ENCODE results near the gene EPS8.
"Not testable (repeated sequence)": the region's sequence is repeated elsewhere in the genome, so short reads cannot be mapped to it uniquely, and the experiment has no call there.

EPS8 gene

GRCh38 chr12:15646581-15646980 is 142.6 kb downstream of the EPS8 start:
- no peak for DNase-seq (ENCODE audit: low spot score)

- DNase-seq (ENCODE audit: low spot score), result no peak
Observed at GRCh38 chr12:15644700-15645099, 144.5 kb downstream of the EPS8 start.

GRCh38 chr12:15638231-15638630 is 151.0 kb downstream of the EPS8 start:
- no peak for DNase-seq (ENCODE audit: low spot score)

- no peak for DNase-seq (ENCODE audit: low spot score)
Observed at GRCh38 chr12:15636060-15636890, 152.9 kb downstream of the EPS8 start.

GRCh38 chr12:15634010-15634683 is 155.0 kb downstream of the EPS8 start:
- DNase-seq (ENCODE audit: low spot score), result no peak

GRCh38 chr12:15633201-15633600 is 156.0 kb downstream of the EPS8 start:
- no peak for DNase-seq (ENCODE audit: low spot score)

- no peak for DNase-seq (ENCODE audit: low spot score)
Observed at GRCh38 chr12:15632708-15633107, 156.5 kb downstream of the EPS8 start.

GRCh38 chr12:15631007-15631715 is 158.0 kb downstream of the EPS8 start:
- no peak for DNase-seq (ENCODE audit: low spot score)

- DNase-seq (ENCODE audit: low spot score), result no peak
Observed at GRCh38 chr12:15629761-15630160, 159.4 kb downstream of the EPS8 start.

- peak; percentile 10 for DNase-seq (ENCODE audit: low spot score)
Observed at GRCh38 chr12:15629108-15629507, 160.1 kb downstream of the EPS8 start.

- no peak for DNase-seq (ENCODE audit: low spot score)
Observed at GRCh38 chr12:15627995-15628945, 160.9 kb downstream of the EPS8 start.

GRCh38 chr12:15625075-15625474 is 164.1 kb downstream of the EPS8 start:
- no peak for DNase-seq (ENCODE audit: low spot score)

GRCh38 chr12:15620741-15621539 is 168.2 kb downstream of the EPS8 start:
- no peak for DNase-seq (ENCODE audit: low spot score)

- not testable (repeated sequence) for DNase-seq (ENCODE audit: low spot score)
Observed at GRCh38 chr12:15616495-15616894, 172.7 kb downstream of the EPS8 start.

- no peak for DNase-seq (ENCODE audit: low spot score)
Observed at GRCh38 chr12:15613981-15614380, 175.2 kb downstream of the EPS8 start.

GRCh38 chr12:15608941-15609340 is 180.2 kb downstream of the EPS8 start:
- no peak for DNase-seq (ENCODE audit: low spot score)

GRCh38 chr12:15608406-15608805 is 180.8 kb downstream of the EPS8 start:
- DNase-seq (ENCODE audit: low spot score), result no peak

- DNase-seq (ENCODE audit: low spot score), result no peak
Observed at GRCh38 chr12:15605881-15606590, 183.2 kb downstream of the EPS8 start.

- DNase-seq (ENCODE audit: low spot score), result no peak
Observed at GRCh38 chr12:15603474-15604085, 185.6 kb downstream of the EPS8 start.

All from iPS-NIHi11 (cell line).